ENCODE data around the gene CHCHD6. TPM values are rescaled to one million over a fixed set of nuclear protein-coding genes. Genes with fewer than 3 reads are reported as not detected.

CHCHD6 gene
- total RNA-seq, 1 experiment from 2014 or later, result 40.9 TPM

- H3K27ac Mint-ChIP-seq, result no peak overlapping the region
- TF ChIP-seq ZNF263 (CRISPR knock-in tag; IDR thresholded peaks at IDR 0.05; ENCODE audit: low read depth) (no peak), USF2 (CRISPR knock-in tag; IDR thresholded peaks at IDR 0.05) (no peak), FOXJ3 (CRISPR knock-in tag; IDR thresholded peaks at IDR 0.05; ENCODE audit: borderline replicate concordance) (no peak), HMGXB4 (CRISPR knock-in tag; IDR thresholded peaks at IDR 0.05) (no peak), RORB (CRISPR knock-in tag; IDR thresholded peaks at IDR 0.05) (no peak)
- peaks cover 6% of the 10 kb centered on the region for H3K4me1 Mint-ChIP-seq
- H3K4me3 Mint-ChIP-seq, result no peak overlapping the region
- DNase-seq (ENCODE audit: low spot score) (no peak), ATAC-seq (no peak)
- POLR2A ChIA-PET, result no interaction called here
- no peaks in the 10 kb centered on the region for H3K9me3 Mint-ChIP-seq
- H3K36me3 Mint-ChIP-seq, result no peaks in the 10 kb centered on the region
- H3K27me3 Mint-ChIP-seq (ENCODE audit: low read depth), result no peaks in the 10 kb centered on the region
- CTCF ChIA-PET, result no interaction called here
Measured at GRCh38 chr3:126666658-126667528, 37.1 kb upstream of the CHCHD6 start.

GRCh38 chr3:126667631-126668449, 36.2 kb upstream of the CHCHD6 start:
- Mint-ChIP-seq H3K36me3 (no peaks in the 10 kb centered on the region), H3K4me3 (no peak overlapping the region), H3K4me1 (peaks cover 6% of the 10 kb centered on the region), H3K27me3 (ENCODE audit: low read depth) (no peaks in the 10 kb centered on the region), H3K9me3 (no peaks in the 10 kb centered on the region), H3K27ac (no peak overlapping the region)
- ChIA-PET CTCF (interaction anchor here (1.6 kb wide), 1 partner anchor 8 kb away, joined by 5 read pairs; no protein-coding TSS in a partner anchor), POLR2A (no interaction called here)
- DNase-seq (ENCODE audit: low spot score) (no peak), ATAC-seq (no peak)
- TF ChIP-seq NFE2L1 (CRISPR knock-in tag; IDR thresholded peaks at IDR 0.05), result no peak
- TF ChIP-seq CTCF (IDR thresholded peaks at IDR 0.05), result no peak
- no peak for TF ChIP-seq CDX4 (CRISPR knock-in tag; IDR thresholded peaks at IDR 0.05; ENCODE audit: borderline replicate concordance)
- no peak for TF ChIP-seq RORB (CRISPR knock-in tag; IDR thresholded peaks at IDR 0.05)
- TF ChIP-seq NR3C1 (CRISPR knock-in tag; conservative IDR thresholded peaks at IDR 0.05; ENCODE audit: low read depth), result no peak

GRCh38 chr3:126668450-126669401, 35.3 kb upstream of the CHCHD6 start:
- CTCF ChIA-PET, result interaction anchor here (0.8 to 1.6 kb wide), 2 partner anchors 9 to 84 kb away, joined by 3 to 5 read pairs; no protein-coding TSS in a partner anchor
- H3K27ac Mint-ChIP-seq, result no peak overlapping the region
- H3K4me3 Mint-ChIP-seq, result no peak overlapping the region
- ATAC-seq (no peak), DNase-seq (ENCODE audit: low spot score) (no peak)
- H3K4me1 Mint-ChIP-seq, result peaks cover 6% of the 10 kb centered on the region
- peaks cover 3% of the 10 kb centered on the region; the same call in 1 of the 2 replicates for H3K27me3 Mint-ChIP-seq (ENCODE audit: low read depth)
- peaks cover 6% of the 10 kb centered on the region for H3K9me3 Mint-ChIP-seq
- H3K36me3 Mint-ChIP-seq, result no peaks in the 10 kb centered on the region
- POLR2A ChIA-PET, result no interaction called here
- TF ChIP-seq MYBL2 (CRISPR knock-in tag; IDR thresholded peaks at IDR 0.05), result no peak
- TF ChIP-seq TP53 (CRISPR knock-in tag; IDR thresholded peaks at IDR 0.05), result no peak
- no peak for TF ChIP-seq NFYB (CRISPR knock-in tag; conservative IDR thresholded peaks at IDR 0.05; ENCODE audit: low read depth)
- no peak for TF ChIP-seq ZNF423 (CRISPR knock-in tag; IDR thresholded peaks at IDR 0.05)
- TF ChIP-seq STAT6 (CRISPR knock-in tag; conservative IDR thresholded peaks at IDR 0.05; ENCODE audit: low read depth), result no peak
- TF ChIP-seq KAT7 (CRISPR knock-in tag; IDR thresholded peaks at IDR 0.05; ENCODE audit: borderline replicate concordance), result no peak
- no peak for TF ChIP-seq PREB (CRISPR knock-in tag; IDR thresholded peaks at IDR 0.05; ENCODE audit: borderline replicate concordance)
- TF ChIP-seq GABPB1 (CRISPR knock-in tag; IDR thresholded peaks at IDR 0.05), result no peak
- TF ChIP-seq NFATC4 (CRISPR knock-in tag; IDR thresholded peaks at IDR 0.05), result no peak
- TF ChIP-seq EMX1 (CRISPR knock-in tag; IDR thresholded peaks at IDR 0.05), result no peak

Measured in WTC11 (cell line).